NOMO-1 treated with DMSO at 0.1 percent for 48 hours (cell line): ENCODE data around the gene HOXC9.
A peak's percentile ranks its signal among the peaks of the same experiment; 100 is the strongest.

Source experiments
- DNase-seq: peaks from one replicate; lab custom pipeline; 2025; ENCODE audit not compliant: unreplicated experiment; lab: John Stamatoyannopoulos, UW

HOXC9 gene

DNA sequence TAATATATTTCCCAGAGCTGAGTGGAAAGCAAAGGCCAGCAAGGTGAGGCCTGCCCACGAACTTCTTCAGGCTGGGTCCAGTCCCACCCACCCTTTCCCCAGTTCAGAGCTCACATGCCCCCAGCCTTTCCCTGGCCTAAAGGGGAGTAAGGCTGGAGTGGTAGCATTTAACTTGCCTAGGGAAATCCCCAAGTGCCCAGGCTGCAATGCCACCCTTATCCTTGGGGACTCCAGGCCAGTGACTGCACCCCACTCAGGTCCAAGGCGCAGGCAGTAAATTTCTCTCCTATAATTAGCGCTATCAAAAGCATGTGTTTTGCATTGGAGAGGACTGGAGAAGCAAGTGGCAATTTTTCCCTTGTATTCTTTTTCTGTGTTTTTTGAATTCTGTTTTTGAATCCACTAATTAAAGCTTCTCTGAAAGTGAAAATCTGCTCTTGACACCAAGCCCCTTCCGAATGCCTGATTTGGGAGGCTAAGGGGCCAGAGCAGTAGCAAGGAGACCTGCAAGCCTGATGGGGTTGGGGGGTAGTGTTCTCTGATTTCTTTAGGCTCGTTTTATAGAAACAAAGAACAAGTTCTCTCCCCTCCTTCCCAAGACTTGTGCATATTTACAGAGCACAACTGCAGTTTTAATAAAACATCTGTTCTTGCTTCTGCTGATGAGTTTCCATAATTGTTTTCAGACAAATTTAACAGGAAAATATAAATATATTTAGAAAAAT, 24.8 kb downstream of the HOXC9 start:
- DNase-seq, result no peak

DNA sequence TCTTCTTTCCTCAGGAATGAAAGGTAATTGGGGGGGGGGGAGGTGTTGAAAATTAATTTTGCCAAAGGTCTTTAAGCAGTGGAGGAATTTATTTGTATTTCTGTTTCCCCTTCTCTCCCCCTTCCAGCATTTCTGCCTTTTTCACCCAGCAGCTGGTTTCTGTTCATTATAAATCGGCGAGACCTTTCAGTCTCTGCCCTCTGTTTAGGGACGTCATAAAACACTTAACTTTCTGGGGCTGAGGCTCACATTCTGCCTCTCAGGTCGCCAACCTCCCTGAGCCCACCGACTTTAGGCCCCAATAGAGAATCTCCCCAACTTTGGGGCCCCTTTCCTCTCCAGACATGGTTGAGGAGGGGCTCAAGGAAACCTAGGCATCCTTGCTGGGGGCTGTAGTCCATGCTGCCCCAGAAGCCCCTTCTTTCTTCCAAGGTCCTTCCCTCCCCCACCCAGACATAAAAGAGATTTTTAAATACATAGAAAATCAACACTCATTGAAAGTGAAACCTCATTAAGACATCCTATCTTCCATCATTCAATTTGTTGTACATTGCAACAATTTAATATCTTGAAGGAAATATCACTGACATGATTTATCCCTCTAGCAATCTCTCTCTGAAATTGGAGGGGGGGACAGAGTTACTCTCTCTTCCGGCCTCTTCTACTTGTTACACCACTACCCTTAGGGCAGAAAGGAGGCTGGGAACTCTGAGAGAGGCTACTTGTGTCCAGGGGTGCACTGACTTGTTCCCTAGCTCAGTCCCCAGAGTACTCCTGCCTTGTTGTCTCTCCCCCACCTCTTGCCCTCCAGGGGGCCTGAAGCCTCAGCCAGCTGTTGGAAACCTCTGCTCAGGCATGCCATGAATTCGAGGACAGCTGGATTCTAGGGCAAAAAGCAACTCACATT, 25.8 kb downstream of the HOXC9 start:
- no peak for DNase-seq

DNA sequence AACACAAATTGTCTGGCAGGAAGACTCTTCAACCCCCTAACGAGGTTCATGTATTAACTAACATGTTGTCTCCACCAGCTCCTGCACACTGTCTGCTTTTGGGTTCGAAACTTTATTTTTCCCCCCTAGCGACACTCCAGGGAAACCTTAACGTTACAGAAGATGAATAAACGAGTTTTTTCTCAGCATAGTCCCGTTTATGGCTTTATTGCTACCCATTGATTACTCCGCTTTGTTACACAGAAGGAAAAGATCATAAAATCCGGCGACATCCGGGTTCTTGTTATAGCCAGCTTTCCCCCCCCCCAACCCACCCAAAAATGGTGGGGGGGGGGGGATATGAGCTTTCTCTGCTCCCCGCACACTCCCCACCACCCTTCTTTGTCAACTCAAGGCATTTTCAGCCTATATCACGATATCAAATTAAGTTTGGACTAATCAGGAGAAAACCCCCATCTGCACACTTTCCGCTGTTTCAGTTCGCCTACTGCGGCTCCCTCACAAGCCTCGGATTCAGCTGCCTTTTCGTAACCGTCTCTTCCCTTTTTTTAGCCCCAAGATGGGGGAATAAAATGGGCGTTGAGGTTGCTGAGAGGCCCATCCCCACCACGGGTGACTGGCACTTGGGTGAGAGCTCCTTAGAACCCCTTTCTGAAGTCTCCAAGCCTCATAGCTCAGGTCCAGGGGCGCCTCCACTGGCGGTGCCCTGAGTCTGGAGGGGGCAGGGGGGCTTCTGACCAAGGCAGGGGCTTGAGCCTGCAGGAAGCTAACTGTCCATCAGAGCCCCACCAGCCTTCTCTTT, 26.9 kb downstream of the HOXC9 start:
- DNase-seq, result peak; percentile 46

DNA sequence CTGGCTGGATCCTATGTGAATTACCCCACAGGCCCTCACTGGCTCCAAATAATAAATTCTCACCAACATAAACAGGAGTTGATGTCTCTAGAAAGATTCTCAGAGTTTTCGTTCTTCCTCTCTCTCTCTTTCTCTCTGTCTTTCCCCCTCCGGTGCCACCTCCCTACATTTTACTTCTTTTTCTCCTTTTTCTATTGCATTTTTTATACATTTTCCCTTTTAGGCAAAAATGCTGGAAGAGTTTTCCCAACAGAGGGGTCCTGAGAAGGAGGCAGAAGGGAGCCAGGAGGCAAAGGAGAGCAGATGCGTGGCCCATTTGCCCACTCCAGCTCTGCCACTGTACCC, 27.5 kb downstream of the HOXC9 start:
- DNase-seq, result no peak

DNA sequence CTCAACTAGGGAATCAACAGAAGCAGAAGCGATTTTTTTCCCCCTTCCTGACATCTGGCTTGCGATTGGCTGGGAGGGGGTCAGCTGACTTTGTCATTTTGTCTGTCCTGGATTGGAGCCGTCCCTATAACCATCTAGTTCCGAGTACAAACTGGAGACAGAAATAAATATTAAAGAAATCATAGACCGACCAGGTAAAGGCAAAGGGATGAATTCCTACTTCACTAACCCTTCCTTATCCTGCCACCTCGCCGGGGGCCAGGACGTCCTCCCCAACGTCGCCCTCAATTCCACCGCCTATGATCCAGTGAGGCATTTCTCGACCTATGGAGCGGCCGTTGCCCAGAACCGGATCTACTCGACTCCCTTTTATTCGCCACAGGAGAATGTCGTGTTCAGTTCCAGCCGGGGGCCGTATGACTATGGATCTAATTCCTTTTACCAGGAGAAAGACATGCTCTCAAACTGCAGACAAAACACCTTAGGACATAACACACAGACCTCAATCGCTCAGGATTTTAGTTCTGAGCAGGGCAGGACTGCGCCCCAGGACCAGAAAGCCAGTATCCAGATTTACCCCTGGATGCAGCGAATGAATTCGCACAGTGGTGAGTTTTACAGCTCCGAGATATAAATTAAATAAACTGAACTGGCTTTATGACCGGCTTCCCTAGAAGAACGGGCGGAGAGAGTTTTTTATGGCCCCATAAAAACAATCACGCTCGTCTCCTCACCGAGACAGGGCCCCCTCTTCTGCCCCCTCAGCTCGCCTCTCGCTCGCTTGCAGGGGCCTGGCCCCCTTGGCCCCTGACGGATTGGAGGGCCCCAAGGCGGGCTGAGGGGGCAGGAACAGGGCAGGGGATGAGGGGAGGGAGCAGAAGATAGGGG, 28.6 kb downstream of the HOXC9 start, which contains the start of gene HOXC6:
TSS of gene HOXC6 (plus strand) at position 127 of the 888 bp plus-strand sequence. CDS start at position 209, 82 bp downstream.
- DNase-seq, result peak; percentile 74

DNA sequence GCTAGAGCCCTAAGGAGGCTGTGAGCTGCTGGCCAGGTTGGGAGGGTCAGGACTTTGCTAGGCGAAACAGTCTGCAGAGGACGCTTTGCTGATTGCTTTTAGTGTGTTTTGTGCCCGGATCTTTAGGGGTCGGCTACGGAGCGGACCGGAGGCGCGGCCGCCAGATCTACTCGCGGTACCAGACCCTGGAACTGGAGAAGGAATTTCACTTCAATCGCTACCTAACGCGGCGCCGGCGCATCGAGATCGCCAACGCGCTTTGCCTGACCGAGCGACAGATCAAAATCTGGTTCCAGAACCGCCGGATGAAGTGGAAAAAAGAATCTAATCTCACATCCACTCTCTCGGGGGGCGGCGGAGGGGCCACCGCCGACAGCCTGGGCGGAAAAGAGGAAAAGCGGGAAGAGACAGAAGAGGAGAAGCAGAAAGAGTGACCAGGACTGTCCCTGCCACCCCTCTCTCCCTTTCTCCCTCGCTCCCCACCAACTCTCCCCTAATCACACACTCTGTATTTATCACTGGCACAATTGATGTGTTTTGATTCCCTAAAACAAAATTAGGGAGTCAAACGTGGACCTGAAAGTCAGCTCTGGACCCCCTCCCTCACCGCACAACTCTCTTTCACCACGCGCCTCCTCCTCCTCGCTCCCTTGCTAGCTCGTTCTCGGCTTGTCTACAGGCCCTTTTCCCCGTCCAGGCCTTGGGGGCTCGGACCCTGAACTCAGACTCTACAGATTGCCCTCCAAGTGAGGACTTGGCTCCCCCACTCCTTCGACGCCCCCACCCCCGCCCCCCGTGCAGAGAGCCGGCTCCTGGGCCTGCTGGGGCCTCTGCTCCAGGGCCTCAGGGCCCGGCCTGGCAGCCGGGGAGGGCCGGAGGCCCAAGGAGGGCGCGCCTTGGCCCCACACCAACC, 29.8 kb downstream of the HOXC9 start:
- no peak for DNase-seq

DNA sequence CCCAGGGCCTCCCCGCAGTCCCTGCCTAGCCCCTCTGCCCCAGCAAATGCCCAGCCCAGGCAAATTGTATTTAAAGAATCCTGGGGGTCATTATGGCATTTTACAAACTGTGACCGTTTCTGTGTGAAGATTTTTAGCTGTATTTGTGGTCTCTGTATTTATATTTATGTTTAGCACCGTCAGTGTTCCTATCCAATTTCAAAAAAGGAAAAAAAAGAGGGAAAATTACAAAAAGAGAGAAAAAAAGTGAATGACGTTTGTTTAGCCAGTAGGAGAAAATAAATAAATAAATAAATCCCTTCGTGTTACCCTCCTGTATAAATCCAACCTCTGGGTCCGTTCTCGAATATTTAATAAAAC, 30.5 kb downstream of the HOXC9 start:
- no peak for DNase-seq

DNA sequence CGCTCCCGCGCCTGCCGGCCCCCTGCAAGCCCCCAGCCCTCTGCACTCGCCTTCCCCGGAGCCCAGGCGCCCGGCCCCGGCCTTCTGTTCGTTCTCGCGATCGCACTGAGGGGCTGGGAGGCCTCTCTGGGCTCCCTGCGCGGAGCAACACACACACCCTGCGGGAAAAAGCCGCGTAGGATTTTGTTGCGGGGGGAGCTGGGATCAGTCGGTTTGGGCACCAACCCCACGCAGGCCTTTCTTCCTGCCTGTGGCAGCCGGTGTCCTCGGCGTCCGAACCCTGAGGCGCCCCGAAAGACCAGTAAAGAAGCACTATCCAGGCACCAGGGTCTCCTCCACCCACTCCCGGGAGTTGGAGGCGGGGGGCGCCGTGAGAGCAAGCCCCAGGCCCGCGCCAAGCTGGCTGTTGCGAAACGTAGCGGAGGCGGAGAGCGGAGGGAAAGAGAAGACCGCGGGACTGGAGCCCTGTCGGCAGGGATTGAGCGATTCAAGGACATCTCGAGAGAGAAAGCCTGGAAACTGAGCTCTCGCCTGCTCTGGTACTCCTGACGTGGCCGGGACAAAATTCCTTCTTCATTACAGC, 31.0 kb downstream of the HOXC9 start:
- no peak for DNase-seq

DNA sequence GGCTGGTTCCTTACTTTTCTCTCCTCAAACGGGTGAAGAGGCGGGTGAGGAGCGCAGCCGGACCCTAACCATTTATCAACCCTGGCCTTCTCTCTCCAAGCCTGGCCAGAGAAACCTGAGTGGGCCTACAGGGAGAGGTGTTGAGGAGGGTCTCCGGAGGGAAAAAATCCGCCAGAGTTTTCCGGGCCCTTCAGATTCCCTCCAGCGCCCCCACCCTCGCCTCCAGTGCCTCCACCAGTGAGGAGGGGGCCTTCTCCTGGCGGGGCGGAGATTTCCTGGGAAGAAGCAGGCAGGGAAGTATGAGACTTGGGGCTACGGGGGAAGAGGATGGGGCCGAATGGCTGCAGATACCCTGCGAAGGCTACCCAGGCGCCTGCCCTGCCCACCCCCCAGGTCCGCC, 31.5 kb downstream of the HOXC9 start:
- no peak for DNase-seq

DNA sequence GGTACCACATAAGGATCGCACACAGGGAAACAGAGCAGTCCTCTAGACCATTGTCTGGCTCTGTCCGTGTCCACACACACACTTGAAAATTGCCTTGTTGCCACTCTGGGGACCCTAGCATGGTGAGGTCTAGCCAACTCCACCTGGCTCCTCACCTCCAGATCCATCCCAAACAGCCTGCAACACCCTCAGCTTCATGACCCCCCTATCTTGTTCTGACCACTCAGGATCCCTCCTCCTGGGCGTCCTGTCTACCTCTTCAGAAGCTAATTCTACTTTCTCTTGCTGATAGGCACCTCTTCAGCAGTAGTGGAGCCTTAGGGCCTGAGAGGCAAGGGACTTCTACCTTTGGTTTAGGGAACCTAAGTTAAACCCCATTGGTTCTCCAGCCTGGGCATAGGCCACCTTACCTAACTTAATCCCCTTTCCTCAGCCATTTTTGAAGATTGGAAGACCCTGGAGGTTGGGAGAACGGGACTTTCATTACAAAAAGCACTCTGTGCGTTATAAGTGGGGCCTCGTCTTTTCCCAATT, 32.2 kb downstream of the HOXC9 start:
- DNase-seq, result no peak

DNA sequence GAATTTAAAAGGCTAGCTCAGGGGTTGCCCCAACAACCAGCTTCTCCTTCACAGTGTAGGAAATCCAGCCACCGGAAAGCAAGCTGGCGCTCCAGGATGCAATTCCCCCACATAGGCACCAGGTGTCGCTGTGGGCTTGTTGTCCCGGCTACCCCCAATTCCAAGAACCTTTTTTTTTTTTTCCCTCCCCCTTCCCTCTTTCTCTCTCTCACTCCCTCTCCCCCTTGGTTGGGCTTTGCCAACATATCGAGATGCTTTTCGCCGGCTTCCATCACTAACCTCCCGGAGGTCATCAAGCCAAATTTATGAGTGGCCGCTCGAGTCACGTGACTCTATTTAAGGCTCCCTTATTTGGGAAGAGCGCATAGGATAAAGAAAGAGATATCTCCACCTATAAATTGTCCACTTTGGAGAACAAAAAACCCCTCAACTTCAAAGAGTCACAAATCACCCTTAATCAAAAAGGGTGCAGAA, 32.7 kb downstream of the HOXC9 start, which contains the start of gene HOXC5:
TSS of gene HOXC5 (plus strand) at position 424 of the 474 bp plus-strand sequence. CDS start 73 bp downstream, outside the sequence.
- peak; percentile 51 for DNase-seq

DNA sequence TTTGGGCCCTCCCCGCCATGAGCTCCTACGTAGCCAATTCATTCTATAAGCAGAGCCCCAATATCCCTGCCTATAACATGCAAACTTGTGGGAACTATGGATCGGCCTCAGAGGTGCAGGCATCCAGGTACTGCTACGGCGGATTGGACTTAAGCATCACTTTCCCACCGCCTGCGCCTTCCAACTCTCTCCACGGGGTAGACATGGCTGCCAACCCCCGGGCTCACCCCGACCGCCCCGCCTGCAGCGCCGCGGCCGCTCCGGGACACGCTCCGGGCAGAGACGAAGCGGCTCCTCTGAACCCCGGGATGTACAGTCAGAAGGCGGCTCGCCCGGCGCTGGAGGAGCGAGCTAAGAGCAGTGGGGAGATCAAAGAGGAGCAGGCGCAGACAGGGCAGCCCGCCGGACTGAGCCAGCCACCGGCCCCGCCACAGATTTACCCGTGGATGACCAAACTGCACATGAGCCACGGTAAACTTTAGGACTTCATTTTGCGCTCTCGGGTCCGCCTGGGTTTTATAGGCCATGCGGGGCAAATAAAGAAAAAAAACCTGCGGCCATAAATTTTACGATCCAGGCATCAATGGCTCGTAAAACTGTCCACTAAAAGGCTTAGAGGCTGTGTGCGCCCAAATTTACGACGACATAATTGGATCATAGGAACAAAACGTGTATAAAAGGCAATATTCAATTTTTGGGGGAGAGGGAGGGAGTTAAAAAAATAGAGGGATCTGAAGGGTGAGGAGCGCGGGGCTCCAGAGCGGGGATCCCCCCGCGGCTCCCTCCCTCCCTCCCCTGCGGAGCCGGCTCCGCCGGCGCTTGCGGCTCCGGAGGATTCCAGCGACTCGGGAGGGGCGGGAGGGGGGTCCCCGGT, 33.4 kb downstream of the HOXC9 start:
- no peak for DNase-seq

DNA sequence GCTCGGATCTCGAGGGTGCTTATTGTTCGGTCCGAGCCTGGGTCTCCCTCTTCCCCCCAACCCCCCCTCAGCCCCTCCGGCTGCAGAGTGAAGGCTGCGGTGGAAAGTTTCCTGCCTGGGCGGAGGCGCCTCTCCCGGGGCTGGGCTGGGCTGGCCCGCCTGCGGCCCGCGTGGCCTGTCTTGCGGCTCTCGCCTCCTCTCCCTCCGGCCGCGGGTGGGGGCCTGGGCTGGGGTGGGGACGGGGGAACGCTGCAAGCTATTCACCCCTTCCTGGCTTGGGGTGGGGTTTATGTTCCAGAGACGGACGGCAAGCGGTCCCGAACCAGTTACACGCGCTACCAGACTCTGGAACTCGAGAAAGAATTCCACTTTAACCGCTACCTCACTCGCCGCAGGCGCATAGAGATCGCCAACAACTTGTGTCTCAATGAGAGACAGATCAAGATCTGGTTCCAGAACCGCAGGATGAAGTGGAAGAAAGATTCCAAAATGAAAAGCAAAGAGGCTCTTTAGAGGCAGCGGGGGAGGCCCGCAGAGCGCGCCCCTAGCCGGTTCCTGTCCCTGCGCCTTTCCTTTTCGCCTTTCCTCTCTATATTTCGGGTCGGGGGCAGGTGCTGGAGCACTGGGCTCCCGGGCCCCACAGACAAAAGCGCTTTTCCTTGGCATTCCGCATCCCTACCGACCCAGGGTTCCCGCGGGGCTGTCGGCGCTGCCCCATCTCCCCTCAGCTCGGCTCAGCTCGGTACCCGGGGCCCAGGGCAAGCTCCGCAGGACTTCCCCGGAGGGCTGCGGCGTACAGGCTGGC, 34.2 kb downstream of the HOXC9 start:
- DNase-seq, result no peak

DNA sequence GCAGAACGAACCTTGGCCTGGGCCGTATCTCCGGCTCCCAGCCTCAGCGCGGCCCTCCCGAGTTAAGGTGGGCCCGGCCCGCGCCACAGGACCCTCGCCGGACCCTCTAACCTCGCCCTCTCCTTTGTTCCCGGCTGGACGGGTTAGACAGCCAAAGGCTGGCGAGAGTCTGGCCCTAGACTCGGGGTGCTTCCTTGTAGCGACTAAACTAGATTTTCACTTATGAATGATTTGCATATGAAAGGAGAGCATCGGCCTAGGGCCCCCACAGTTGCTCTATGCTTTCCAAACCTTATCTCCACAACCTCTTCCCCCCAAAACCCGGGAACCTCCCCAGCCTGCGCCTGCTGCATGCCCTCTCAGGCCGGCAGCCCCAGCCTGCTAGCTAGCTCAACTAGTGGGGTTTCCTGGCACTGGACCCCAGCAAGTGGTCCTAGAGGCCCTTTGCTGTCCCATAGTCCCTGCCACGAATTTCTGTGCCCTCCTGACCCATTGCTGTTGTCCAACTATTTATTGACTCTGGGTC, 34.9 kb downstream of the HOXC9 start:
- DNase-seq, result no peak

DNA sequence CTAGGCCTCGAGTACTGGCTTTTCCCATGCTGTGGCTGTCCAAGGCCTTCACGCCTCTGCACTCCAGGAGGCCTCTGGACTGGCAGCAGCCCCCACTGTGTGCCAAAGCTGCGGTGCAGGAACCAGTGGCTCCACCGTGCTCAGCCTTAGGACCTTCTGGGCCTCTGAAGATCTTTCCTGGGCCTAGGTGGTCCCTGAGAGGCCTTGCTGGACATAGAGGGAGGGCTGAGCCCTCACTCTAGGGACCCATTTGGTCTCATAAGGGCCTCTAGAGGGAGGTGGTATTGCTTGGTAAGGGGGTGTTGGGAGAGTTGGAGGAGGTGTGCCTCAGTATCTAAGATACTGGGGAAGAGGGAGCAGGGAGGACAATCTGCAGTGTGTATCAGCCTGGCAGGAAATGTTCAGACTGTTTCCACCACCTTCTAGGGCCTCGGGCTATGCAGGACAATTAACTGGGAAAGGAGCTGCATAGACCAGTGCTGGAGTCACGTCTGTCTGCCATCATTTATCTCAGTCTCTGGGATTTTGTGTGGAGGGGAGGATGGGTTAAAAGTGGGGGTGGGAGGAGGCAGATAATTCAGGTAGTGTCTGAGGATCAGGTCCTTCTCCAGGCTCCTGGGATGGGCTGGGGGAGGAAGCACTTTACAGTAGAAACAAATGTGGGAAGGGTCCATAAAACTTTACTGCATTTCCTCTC, 35.8 kb downstream of the HOXC9 start:
- DNase-seq, result no peak
